ENCODE data around the gene CPED1.

Gene CPED1

GRCh38 chr7:121075952-121076349 lies 87.4 kb downstream of the CPED1 start:
- DNase-seq: no peak

DNA sequence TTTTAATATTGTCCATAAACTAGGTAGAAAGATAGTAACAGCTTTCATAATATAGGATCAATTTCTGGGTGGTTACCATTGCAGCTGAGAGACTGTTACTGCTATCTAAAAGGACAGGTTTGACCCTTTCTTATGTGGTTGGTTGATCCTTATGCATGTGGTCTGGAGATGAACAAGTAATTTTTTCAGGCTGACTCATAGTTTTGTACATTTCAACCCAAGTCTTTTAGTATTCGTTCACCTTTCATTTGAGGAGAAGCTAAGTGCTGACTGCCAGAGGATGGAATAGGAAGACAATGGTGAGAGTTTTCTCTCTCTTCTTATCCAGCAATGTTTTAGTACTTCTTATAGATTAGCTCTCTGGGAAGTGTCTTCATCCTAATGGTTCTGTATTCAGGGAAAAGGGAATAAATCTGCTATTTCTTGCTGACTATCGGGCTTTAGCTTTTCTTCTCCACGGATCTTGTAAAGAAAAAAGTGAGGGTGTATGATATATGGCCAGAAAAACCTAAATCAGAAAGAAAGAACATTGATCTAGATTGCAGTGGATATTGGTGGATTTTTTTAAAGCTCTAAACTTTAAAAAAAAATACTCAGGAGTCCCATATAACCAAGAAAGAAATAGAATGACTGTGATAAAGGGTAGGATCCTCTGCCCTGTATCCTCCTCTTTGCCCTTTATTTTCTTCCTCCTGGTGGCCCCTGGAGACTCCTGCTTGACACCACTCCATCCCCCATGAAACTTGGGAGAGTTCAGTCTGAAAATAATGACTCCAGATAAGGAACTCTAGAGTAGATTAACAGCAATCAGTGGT lies 88.0 kb downstream of the CPED1 start:
- DNase-seq: no peak

DNA sequence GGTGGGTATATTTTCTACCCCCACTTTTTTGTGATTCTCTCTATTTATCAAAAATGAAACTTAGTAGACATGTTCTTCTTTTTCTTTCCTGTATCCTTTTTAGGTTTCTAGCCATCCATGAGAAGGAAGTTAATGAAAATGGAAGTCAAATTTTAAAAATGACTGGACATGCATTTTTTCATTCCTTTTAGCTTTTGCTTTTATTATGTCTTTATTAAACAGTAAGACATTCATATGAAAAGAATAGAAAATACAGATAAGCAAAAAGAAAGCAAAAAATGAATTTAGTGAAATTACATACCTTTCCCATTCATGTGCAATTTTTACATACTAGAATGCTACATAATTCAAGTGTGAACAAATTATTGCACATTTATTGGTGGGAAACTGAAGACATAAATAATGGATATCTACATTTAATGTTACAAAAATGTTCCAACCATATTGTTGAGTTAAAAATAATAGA lies 88.7 kb downstream of the CPED1 start:
- DNase-seq: no peak

DNA sequence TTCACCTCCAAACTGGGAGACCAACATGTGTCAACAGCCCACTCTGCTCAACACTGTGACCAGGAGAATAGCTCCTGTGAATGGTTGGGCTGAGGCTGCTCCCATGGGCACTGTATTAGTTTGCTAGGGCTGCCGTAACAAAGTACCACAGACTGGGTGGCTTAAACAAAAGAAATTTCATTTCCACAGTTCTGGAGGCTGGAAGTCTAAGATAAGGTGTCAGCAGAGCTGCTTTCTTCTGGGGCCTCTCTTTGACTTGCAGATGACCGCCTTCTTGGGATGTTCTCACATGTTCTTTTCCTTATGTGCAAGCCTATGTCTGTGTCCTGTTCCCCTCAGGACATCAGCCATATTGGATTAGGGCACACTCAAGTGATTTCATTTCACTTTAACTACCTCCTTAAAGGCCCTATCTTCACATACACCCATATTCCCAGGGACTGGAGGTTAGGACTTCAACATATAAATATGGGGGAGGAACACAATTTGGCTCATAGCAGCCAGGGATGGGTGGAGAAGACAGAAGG lies 90.3 kb downstream of the CPED1 start:
- no peak for DNase-seq

GRCh38 chr7:121079425-121080169 lies 91.1 kb downstream of the CPED1 start:
- DNase-seq: no peak

DNA sequence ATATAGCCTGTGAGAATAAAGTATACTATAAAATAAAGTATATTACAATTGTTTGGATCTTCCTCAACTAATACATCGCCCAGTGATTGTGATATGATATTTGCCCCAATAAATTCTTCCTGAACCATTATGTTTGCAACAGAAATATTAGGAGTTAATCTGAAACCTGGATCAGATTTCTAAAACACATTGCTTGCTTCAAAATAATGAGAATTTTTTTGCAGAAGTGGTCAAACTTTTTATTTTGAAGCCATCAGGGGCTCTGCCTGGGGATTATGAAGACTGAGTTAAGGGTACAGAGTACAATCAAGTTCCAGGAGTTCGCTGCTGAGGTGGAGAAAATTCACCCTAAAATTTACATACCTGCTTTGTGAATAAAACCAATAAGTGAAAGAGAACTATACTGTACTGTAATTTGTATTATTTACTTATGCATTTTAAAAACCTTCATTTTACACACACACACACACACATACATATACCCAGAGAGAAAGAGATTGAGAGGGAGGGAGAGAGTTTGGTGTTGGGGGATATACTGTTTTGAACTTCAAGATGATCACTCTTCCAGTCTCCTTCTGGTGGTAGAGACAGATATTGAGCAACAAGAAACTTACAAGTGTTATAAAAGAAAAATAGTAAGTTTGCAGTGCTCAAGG lies 91.9 kb downstream of the CPED1 start:
- no peak for DNase-seq

GRCh38 chr7:121080913-121081326 lies 92.4 kb downstream of the CPED1 start:
- DNase-seq: no peak

GRCh38 chr7:121081327-121081936 lies 92.9 kb downstream of the CPED1 start:
- no peak for DNase-seq

GRCh38 chr7:121082400-121083101 lies 94.0 kb downstream of the CPED1 start:
- DNase-seq: no peak

- no peak for DNase-seq
These were observed 94.8 kb downstream of the CPED1 start for GRCh38 chr7:121083138-121083789.

DNA sequence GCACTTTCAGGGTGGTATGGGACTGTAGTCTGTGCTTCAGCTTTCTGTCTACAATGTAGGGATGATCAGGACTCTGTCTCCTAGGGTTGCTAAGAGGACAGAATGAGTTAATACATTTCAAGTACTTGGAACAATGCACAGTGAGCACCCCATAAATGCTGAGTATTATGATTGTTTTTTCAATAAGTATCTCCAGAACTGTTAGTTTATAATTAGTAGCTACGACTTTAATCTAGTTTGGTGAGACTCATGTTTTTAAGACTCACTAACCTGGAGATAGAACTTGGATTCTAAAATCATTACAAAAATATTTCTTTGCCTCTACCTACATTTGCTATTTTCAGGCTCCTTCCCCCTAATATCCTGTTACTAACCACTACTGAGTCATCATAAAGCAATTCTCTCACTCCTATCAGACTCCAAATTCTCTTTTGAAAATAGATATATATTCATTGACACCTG lies 95.3 kb downstream of the CPED1 start:
- DNase-seq: no peak

DNA sequence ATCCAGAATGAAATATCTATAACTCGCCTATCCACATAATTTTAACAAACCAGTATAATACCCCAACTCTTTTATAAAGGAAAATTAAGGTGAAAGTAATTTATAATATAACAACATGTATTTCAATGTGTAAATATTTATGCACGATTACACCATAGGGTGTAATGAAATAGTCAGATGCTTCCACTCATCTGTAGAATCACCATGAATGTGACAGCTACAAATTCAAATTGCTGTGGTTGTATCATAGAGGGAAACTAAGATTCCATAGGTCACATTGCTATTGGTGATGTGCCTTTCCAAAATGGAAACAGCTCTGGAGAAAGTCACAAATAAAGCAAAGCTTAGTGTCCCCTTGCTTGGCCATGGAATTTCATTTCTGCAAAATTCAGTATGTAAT lies 95.7 kb downstream of the CPED1 start:
- no peak for DNase-seq

GRCh38 chr7:121084748-121085336 lies 96.3 kb downstream of the CPED1 start:
- no peak for DNase-seq

DNA sequence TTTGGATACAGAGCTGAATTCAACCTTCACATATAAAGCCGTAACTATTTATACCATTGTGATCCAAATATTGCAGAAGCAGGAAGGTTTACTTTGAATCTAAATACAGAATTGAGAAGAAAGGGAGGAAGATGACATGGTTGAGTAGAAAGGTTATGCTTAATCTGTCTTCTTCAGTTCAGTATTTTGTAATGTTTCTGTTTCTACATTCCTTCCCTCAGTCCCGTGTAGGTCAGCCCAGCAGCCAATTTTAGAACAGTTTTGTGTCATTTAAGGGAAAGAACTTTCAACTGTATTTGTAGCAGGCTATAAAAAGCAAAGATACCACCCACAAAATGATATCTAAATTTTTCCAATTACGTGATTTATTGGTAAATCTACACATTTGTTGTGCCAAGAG lies 97.4 kb downstream of the CPED1 start:
- DNase-seq: no peak

DNA sequence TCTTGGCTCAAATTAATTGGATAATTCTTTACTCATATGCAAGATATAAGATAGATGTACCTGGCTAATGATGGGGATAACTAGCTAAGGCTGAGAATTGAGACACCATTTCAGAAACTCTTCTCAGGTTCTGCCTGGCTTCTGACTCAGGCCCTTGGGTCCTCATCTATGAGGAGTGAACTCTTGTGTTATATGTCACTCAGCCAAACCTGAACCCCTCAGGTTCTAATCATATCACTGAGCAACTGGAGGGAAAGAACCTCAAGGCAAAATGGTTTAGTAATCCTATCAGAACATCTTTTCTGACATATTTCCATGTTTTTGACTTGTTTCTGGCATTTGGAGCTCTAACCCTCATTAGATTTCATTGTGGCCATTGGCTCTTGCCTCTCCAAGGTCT lies 100.4 kb downstream of the CPED1 start:
- DNase-seq: no peak

- no peak for DNase-seq
These were observed 106.3 kb downstream of the CPED1 start for GRCh38 chr7:121094829-121095228.

- DNase-seq: no peak
These were observed 109.1 kb downstream of the CPED1 start for GRCh38 chr7:121097577-121097976.

GRCh38 chr7:121099572-121099971 lies 111.1 kb downstream of the CPED1 start:
- no peak for DNase-seq

GRCh38 chr7:121101083-121101482 lies 112.6 kb downstream of the CPED1 start:
- DNase-seq: no peak

DNA sequence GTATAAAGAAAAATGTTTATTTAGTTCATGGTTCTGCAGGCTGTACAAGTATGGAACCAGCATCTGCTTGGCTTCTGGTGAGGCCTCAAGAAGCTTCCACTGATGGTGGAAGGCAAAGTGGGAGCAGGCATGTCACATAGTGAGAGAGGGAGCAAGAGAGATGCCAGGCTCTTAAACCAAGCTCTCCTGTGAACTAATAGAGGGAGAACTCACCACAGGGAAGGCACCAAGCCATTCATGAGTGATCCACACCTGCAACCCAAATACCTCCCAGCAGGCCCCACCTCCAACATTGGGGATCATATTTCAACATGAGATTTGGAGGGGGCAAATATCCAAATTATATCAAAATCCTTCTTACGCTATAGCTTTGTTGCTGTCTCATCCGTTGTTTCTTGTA lies 113.1 kb downstream of the CPED1 start:
- no peak for DNase-seq

DNA sequence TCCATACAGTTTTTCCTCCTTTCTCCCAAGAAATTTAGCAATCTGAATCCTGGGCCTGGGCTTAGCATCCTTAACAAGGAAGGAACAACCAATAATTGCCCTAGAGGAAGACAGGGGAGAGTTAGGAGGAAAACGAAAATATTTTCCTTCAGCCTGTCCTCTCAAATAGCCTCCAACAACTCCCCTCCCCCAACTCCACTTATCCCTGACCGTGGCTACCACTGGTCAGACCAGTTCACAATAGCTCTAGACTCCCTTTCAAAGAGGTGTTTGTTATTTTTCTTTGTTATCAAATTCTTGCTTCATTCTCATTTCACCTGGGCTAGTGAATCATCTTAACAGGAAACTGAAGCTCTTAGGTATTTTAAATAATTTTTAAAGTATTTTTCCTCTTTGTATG lies 114.1 kb downstream of the CPED1 start:
- DNase-seq: no peak

Measured in activated CD8-positive, alpha-beta memory T cell treated with anti-CD3 and anti-CD28 coated beads, Interleukin-2, amount 50 U/mL, for 48 hours (primary cell).